Endothelial cell of hepatic sinusoid (primary cell): Measurements from ENCODE around the gene PCGF3.
"Not testable (repeated sequence)": the region's sequence is repeated elsewhere in the genome, so short reads cannot be mapped to it uniquely, and the experiment has no call there.

Experiments used
- in situ Hi-C: cut with HindIII; loops from 2 replicates; pipeline ENCODE4 v1.10.0; 2017; ENCODE audit warnings: low sequenced_read_pairs

Gene PCGF3

GRCh38 chr4:681736-682451, 23.7 kb upstream of the PCGF3 start:
- in situ Hi-C loops, result no loop called here

GRCh38 chr4:682490-683172, 23.0 kb upstream of the PCGF3 start:
- in situ Hi-C loops, result no loop called here

- in situ Hi-C loops, result no loop called here
These were observed 22.3 kb upstream of the PCGF3 start for GRCh38 chr4:683247-683897.

- in situ Hi-C loops, result no loop called here
These were observed 21.5 kb upstream of the PCGF3 start for GRCh38 chr4:683982-684622.

- in situ Hi-C loops, result no loop called here
These were observed 20.9 kb upstream of the PCGF3 start for GRCh38 chr4:684623-685327.

- in situ Hi-C loops, result no loop called here
These were observed 19.8 kb upstream of the PCGF3 start for GRCh38 chr4:685679-686412.

- in situ Hi-C loops, result no loop called here
These were observed 19.1 kb upstream of the PCGF3 start for GRCh38 chr4:686413-687040.

- in situ Hi-C loops, result no loop called here
These were observed 18.3 kb upstream of the PCGF3 start for GRCh38 chr4:687048-687970.

GRCh38 chr4:687971-688853, 17.4 kb upstream of the PCGF3 start:
- in situ Hi-C loops, result no loop called here

GRCh38 chr4:688854-689681, 16.6 kb upstream of the PCGF3 start, which contains the start of gene SLC49A3:
Gene SLC49A3 (minus strand): TSS chr4:689151. CDS start chr4:689127, 24 bp downstream.
- in situ Hi-C loops, result no loop called here

- in situ Hi-C loops, result no loop called here
These were observed 15.9 kb upstream of the PCGF3 start for GRCh38 chr4:689723-690122.

- in situ Hi-C loops, result no loop called here
These were observed 12.7 kb upstream of the PCGF3 start for GRCh38 chr4:692771-693554.

- in situ Hi-C loops, result not testable (repeated sequence)
These were observed 11.2 kb upstream of the PCGF3 start for GRCh38 chr4:694341-694940.

- in situ Hi-C loops, result no loop called here
These were observed 5.6 kb upstream of the PCGF3 start for GRCh38 chr4:699816-700580.
